ENCODE results near the gene STUB1. TPM values are rescaled to one million over a fixed set of nuclear protein-coding genes. Genes with fewer than 3 reads are reported as not detected.

STUB1 gene
- total and polyA plus RNA-seq, 2 donors (not counting 1 experiment from before 2014, with no cell fraction given): 94.3 to 116 TPM

GRCh38 chr16:676913-677312 is 3.3 kb upstream of the STUB1 start:
- Mint-ChIP-seq H3K4me3 (no peak overlapping the region), H3K9me3 (ENCODE audit: insufficient read depth) (no peaks in the 10 kb centered on the region), H3K27ac (no peak overlapping the region), H3K4me1 (peaks cover 35% of the 10 kb centered on the region), H3K27me3 (peaks cover 6% of the 10 kb centered on the region)
- no peak overlapping the region for H3K4me3 ChIP-seq (ENCODE audit: control extremely low read depth in 1 of 5, extremely low read depth in 1 of 5, insufficient read depth in 1 of 5, low read depth in 2 of 5, low read length in 4 of 5)
- H3K9ac ChIP-seq (ENCODE audit: low read length): no peak overlapping the region
- peaks cover 22 to 45% of the 10 kb centered on the region in 2 donors for H3K4me1 ChIP-seq (ENCODE audit: control insufficient read depth in 2 of 2, insufficient read depth in 2 of 2, low read length in 2 of 2)
- peaks cover 0 to 17% of the 10 kb centered on the region in 2 experiments for H3K36me3 ChIP-seq (replicated peaks in 1 of 2; ENCODE audit: control extremely low read depth in 1 of 2, control insufficient read depth in 1 of 2, extremely low read depth in 1 of 2, insufficient read depth in 2 of 2, low read length in 1 of 2)
- no peak overlapping the region for H2AFZ ChIP-seq (ENCODE audit: insufficient read depth, low read depth, low read length, poor library complexity, severe bottlenecking)
- peaks cover 0 to 7% (median 0%) of the 10 kb centered on the region in 3 donors for H3K9me3 ChIP-seq (ENCODE audit: control extremely low read depth in 1 of 3, control insufficient read depth in 2 of 3, insufficient read depth in 1 of 3, low read length in 2 of 3)
- no peak overlapping the region for H3K27ac ChIP-seq (ENCODE audit: low read length in 2 of 2)
- H3K27me3 ChIP-seq (replicated peaks in 1 of 4; ENCODE audit: control extremely low read depth in 1 of 4, control insufficient read depth in 3 of 4, insufficient read depth in 4 of 4, low read length in 3 of 4): peaks cover 0 to 25% (median 11%) of the 10 kb centered on the region in 4 experiments
- intact Hi-C loops (cut with micrococcal nuclease): loop anchor here (5.0 kb wide), 1 partner anchor 1000 kb away; the partner anchor contains the start of gene JPT2
- ChIA-PET CTCF (no interaction called here), POLR2A (no interaction called here)
- peaks cover 12% of the 10 kb centered on the region for H3K79me2 ChIP-seq (ENCODE audit: control insufficient read depth, insufficient read depth, low read length)
- 77% methylated on average over 23 of the region's 23 CpGs for WGBS (ENCODE audit: insufficient coverage)
- TF ChIP-seq CTCF (IDR thresholded peaks at IDR 0.05) (no peak), EZH2 (IDR thresholded peaks at IDR 0.05; ENCODE audit: borderline replicate concordance, insufficient read depth, low read depth, low read length, poor library complexity, severe bottlenecking) (no peak)
- peaks cover 13% of the 10 kb centered on the region for H4K20me1 ChIP-seq (ENCODE audit: control insufficient read depth, insufficient read depth, low read length, poor library complexity, severe bottlenecking)
- peak; percentile 56 for DNase-seq
- H3K4me2 ChIP-seq (replicated peaks; ENCODE audit: low read depth, low read length, poor library complexity, severe bottlenecking): peak overlapping the region; percentile 12
- no peak for ATAC-seq (ENCODE audit: low read depth)

GRCh38 chr16:677316-678190 is 2.7 kb upstream of the STUB1 start:
- Histone ChIP-seq H3K79me2 (ENCODE audit: control insufficient read depth, insufficient read depth, low read length) (peaks cover 18% of the 10 kb centered on the region), H3K4me2 (replicated peaks; ENCODE audit: low read depth, low read length, poor library complexity, severe bottlenecking) (peak overlapping the region; percentile 12), H3K9me3 (ENCODE audit: control extremely low read depth in 1 of 3, control insufficient read depth in 2 of 3, insufficient read depth in 1 of 3, low read length in 2 of 3) (peaks cover 0 to 7% (median 0%) of the 10 kb centered on the region in 3 donors), H3K27ac (ENCODE audit: low read length in 2 of 2) (no peak overlapping the region), H3K4me3 (ENCODE audit: control extremely low read depth in 1 of 5, extremely low read depth in 1 of 5, insufficient read depth in 1 of 5, low read depth in 2 of 5, low read length in 4 of 5) (no peak overlapping the region), H3K4me1 (ENCODE audit: control insufficient read depth in 2 of 2, insufficient read depth in 2 of 2, low read length in 2 of 2) (peaks cover 22 to 49% of the 10 kb centered on the region in 2 donors), H3K9ac (ENCODE audit: low read length) (no peak overlapping the region), H2AFZ (ENCODE audit: insufficient read depth, low read depth, low read length, poor library complexity, severe bottlenecking) (no peak overlapping the region), H3K27me3 (replicated peaks in 1 of 4; ENCODE audit: control extremely low read depth in 1 of 4, control insufficient read depth in 3 of 4, insufficient read depth in 4 of 4, low read length in 3 of 4) (peaks cover 0 to 25% (median 11%) of the 10 kb centered on the region in 4 experiments), H3K36me3 (replicated peaks in 1 of 2; ENCODE audit: control extremely low read depth in 1 of 2, control insufficient read depth in 1 of 2, extremely low read depth in 1 of 2, insufficient read depth in 2 of 2, low read length in 1 of 2) (peaks cover 0 to 18% of the 10 kb centered on the region in 2 experiments), H4K20me1 (ENCODE audit: control insufficient read depth, insufficient read depth, low read length, poor library complexity, severe bottlenecking) (peaks cover 19% of the 10 kb centered on the region)
- CTCF ChIA-PET: no interaction called here
- 76% methylated on average over 53 of the region's 57 CpGs for WGBS (ENCODE audit: insufficient coverage)
- H3K27ac Mint-ChIP-seq: no peak overlapping the region
- H3K4me1 Mint-ChIP-seq: peaks cover 39% of the 10 kb centered on the region
- no peak overlapping the region for H3K4me3 Mint-ChIP-seq
- H3K27me3 Mint-ChIP-seq: peaks cover 6% of the 10 kb centered on the region
- no peaks in the 10 kb centered on the region for H3K9me3 Mint-ChIP-seq (ENCODE audit: insufficient read depth)
- intact Hi-C loops (cut with micrococcal nuclease): loop anchor here (2.0 to 5.0 kb wide), 2 partner anchors 89 to 1000 kb away; partner anchors contain the start of gene JPT2
- ATAC-seq (ENCODE audit: low read depth) (no peak), DNase-seq (no peak)
- POLR2A ChIA-PET: no interaction called here
- TF ChIP-seq EZH2 (IDR thresholded peaks at IDR 0.05; ENCODE audit: borderline replicate concordance, insufficient read depth, low read depth, low read length, poor library complexity, severe bottlenecking) (no peak), CTCF (IDR thresholded peaks at IDR 0.05) (no peak)

Measured in B cell (primary cell).